DOHH2 (cell line): Measurements from ENCODE around the gene GIPC3.

ENCODE experiments used
- EZH2phosphoT487 ChIP-seq: fragments of 200-600 bp; sonication (generic); IDR thresholded peaks from 2 replicates; pipeline ENCODE4 v1.6.1; 2017; ENCODE audit warnings: borderline replicate concordance, mild to moderate bottlenecking, antibody characterized with exemption, low read length, moderate library complexity, mixed read lengths
- TF ChIP-seq, protein P1 (sequence below): fragments of 200-600 bp; sonication (generic); IDR thresholded peaks from one replicate; pipeline ENCODE4 v1.5.1; 2014; ENCODE audit warnings: antibody characterized with exemption, mild to moderate bottlenecking, low read depth, low read length; ENCODE audit not compliant: poor library complexity, severe bottlenecking

DNA sequence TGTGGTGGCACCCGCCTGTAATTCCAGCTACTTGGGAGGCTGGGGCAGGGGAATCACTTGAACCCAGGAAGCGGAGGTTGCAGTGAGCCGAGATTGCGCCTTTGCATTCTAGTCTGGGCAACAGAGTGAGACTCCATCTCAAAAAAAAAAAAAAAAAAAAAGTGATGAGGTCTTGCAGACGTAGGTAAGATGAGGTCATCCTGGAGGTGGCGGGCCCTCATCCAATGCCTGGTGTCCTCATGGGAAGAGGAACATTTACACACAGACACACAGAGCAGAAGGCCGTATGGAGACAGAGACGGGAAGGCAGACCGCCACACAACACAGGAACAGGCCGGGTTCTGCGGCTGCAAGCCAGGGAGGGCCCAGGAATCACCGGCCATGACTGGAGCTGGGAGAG, 36.9 kb downstream of the GIPC3 start:
- TF ChIP-seq, protein P1, sequence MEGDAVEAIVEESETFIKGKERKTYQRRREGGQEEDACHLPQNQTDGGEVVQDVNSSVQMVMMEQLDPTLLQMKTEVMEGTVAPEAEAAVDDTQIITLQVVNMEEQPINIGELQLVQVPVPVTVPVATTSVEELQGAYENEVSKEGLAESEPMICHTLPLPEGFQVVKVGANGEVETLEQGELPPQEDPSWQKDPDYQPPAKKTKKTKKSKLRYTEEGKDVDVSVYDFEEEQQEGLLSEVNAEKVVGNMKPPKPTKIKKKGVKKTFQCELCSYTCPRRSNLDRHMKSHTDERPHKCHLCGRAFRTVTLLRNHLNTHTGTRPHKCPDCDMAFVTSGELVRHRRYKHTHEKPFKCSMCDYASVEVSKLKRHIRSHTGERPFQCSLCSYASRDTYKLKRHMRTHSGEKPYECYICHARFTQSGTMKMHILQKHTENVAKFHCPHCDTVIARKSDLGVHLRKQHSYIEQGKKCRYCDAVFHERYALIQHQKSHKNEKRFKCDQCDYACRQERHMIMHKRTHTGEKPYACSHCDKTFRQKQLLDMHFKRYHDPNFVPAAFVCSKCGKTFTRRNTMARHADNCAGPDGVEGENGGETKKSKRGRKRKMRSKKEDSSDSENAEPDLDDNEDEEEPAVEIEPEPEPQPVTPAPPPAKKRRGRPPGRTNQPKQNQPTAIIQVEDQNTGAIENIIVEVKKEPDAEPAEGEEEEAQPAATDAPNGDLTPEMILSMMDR: no peak
- no peak for TF ChIP-seq EZH2phosphoT487
